ENCODE results near the gene TLE1.

Gene TLE1

GRCh38 chr9:81685763-81686613, 3.4 kb downstream of the TLE1 start:
- DNase-seq (ENCODE audit: low spot score) = no peak
- no peak for TF ChIP-seq CTCF (IDR thresholded peaks at IDR 0.05)
- H3K4me3 ChIP-seq = peak overlapping the region; percentile 91
- H3K27ac ChIP-seq = peak overlapping the region; percentile 0 to 90

GRCh38 chr9:81684635-81685034, 4.7 kb downstream of the TLE1 start:
- Histone ChIP-seq H3K4me3 (peak overlapping the region; percentile 91), H3K27ac (no peak overlapping the region)
- DNase-seq (ENCODE audit: low spot score) = no peak

GRCh38 chr9:81683704-81684103, 5.6 kb downstream of the TLE1 start:
- TF ChIP-seq CTCF (IDR thresholded peaks at IDR 0.05) = no peak
- no peak for DNase-seq (ENCODE audit: low spot score)
- Histone ChIP-seq H3K4me3 (no peak overlapping the region), H3K27ac (no peak overlapping the region)

More at GRCh38 chr9:81684635-81685034, 4.7 kb downstream of the TLE1 start:
- no peak for TF ChIP-seq CTCF (IDR thresholded peaks at IDR 0.05)

- no peak for TF ChIP-seq CTCF (IDR thresholded peaks at IDR 0.05)
- DNase-seq (ENCODE audit: low spot score) = no peak
- peak overlapping the region; percentile 43 for H3K4me3 ChIP-seq
Measured at GRCh38 chr9:81683238-81683637, 6.1 kb downstream of the TLE1 start.

GRCh38 chr9:81682797-81683196, 6.5 kb downstream of the TLE1 start:
- DNase-seq (ENCODE audit: low spot score) = no peak
- Histone ChIP-seq H3K27ac (no peak overlapping the region), H3K4me3 (peak overlapping the region; percentile 43)
- TF ChIP-seq CTCF (IDR thresholded peaks at IDR 0.05) = no peak

More at GRCh38 chr9:81683238-81683637, 6.1 kb downstream of the TLE1 start:
- H3K27ac ChIP-seq = no peak overlapping the region

- DNase-seq (ENCODE audit: low spot score) = no peak
- TF ChIP-seq CTCF (IDR thresholded peaks at IDR 0.05) = no peak
- Histone ChIP-seq H3K27ac (no peak overlapping the region), H3K4me3 (no peak overlapping the region)
Measured at GRCh38 chr9:81682177-81682576, 7.2 kb downstream of the TLE1 start.

- no peak for DNase-seq (ENCODE audit: low spot score)
- Histone ChIP-seq H3K27ac (no peak overlapping the region), H3K4me3 (no peak overlapping the region)
- TF ChIP-seq CTCF (IDR thresholded peaks at IDR 0.05) = no peak
Measured at GRCh38 chr9:81680506-81680905, 8.8 kb downstream of the TLE1 start.

Data from coronary artery (tissue), 2 donors.